ENCODE measurements around the gene ARSA.

Gene ARSA

GRCh38 chr22:50604256-50605001, 23.5 kb downstream of the ARSA start:
- TF ChIP-seq CTCF (IDR thresholded peaks at IDR 0.05), result no peak

GRCh38 chr22:50603511-50604255, 24.3 kb downstream of the ARSA start:
- no peak for TF ChIP-seq CTCF (IDR thresholded peaks at IDR 0.05)

- TF ChIP-seq CTCF (IDR thresholded peaks at IDR 0.05), result no peak
Observed at GRCh38 chr22:50602338-50602700, 25.6 kb downstream of the ARSA start.

- no peak for TF ChIP-seq CTCF (IDR thresholded peaks at IDR 0.05)
Observed at GRCh38 chr22:50601669-50602337, 26.1 kb downstream of the ARSA start.

- TF ChIP-seq CTCF (IDR thresholded peaks at IDR 0.05), result no peak
Observed at GRCh38 chr22:50600967-50601668, 26.8 kb downstream of the ARSA start.

- no peak for TF ChIP-seq CTCF (IDR thresholded peaks at IDR 0.05)
Observed at GRCh38 chr22:50600538-50600937, 27.4 kb downstream of the ARSA start, which contains the start of gene MAPK8IP2. TSS of gene MAPK8IP2 (plus strand) at chr22:50600793. CDS start at chr22:50600819, 26 bp downstream.

- TF ChIP-seq CTCF (IDR thresholded peaks at IDR 0.05), result no peak
Observed at GRCh38 chr22:50599816-50600455, 28.0 kb downstream of the ARSA start.
